ENCODE results near the gene SGIP1. TPM values are rescaled to one million over a fixed set of nuclear protein-coding genes. Genes with fewer than 3 reads are reported as not detected.

Gene SGIP1
- total and polyA plus RNA-seq, 2 of the 4 experiments (the other 2 are of a cell fraction) = 27.1 to 42.7 TPM

DNA sequence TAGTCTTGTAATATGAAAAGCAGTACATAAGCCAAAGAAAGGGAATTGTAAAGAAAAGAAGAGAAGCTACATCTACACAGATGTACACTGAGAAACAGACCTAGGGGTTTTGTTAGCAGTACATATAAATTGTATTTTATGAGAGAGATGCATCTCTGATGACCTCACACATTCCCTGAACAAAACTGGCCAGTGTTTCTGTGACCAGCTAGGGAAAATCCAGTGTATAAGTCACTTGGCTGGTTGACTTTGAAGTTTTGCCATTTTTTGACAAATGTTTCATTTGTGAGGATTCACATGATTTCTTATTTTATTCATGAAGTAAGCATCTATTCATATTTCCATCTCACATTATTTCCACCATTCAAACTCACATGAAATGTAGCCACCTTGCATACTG is 190.0 kb downstream of the SGIP1 start:
- Histone ChIP-seq H3K18ac (ENCODE audit: low read depth, low read length) (no peak overlapping the region), H2BK20ac (ENCODE audit: low read depth, low read length) (no peak overlapping the region), H3K9ac (ENCODE audit: low read depth, low read length) (no peak overlapping the region), H4K8ac (ENCODE audit: low read depth in 2 of 2, low read length in 2 of 2) (no peak overlapping the region), H3K27ac (ENCODE audit: insufficient read depth, low read length) (no peak overlapping the region), H3K4me3 (ENCODE audit: insufficient read depth, low read depth, low read length) (no peak overlapping the region), H2BK120ac (ENCODE audit: low read depth, low read length) (no peak overlapping the region), H3K9me1 (ENCODE audit: insufficient read depth, low read length) (peaks cover 6% of the 10 kb centered on the region; the same call in 1 of the 2 replicates), H3K27me3 (ENCODE audit: control insufficient read depth, insufficient read depth, low read length) (no peaks in the 10 kb centered on the region), H3K4ac (ENCODE audit: low read depth, low read length) (no peak overlapping the region), H3K9me3 (ENCODE audit: control insufficient read depth, insufficient read depth, low read length) (no peaks in the 10 kb centered on the region), H3K56ac (ENCODE audit: extremely low read depth, insufficient read depth, low read length) (no peak overlapping the region), H2AK9ac (replicated peaks; ENCODE audit: low read depth, low read length, poor library complexity) (no peak overlapping the region), H3K4me2 (ENCODE audit: low read depth, low read length) (no peak overlapping the region), H2AFZ (replicated peaks; ENCODE audit: low read length, poor library complexity) (no peak overlapping the region), H4K5ac (ENCODE audit: low read depth, low read length) (no peak overlapping the region), H3K23ac (ENCODE audit: low read depth, low read length) (no peak overlapping the region), H2AK5ac (ENCODE audit: low read depth, low read length) (no peak overlapping the region), H3K79me1 (ENCODE audit: low read depth in 1 of 2, low read length in 2 of 2) (no peaks in the 10 kb centered on the region; a peak in 1 of 4 replicates), H2BK15ac (ENCODE audit: low read depth, low read length) (no peak overlapping the region), H4K91ac (ENCODE audit: insufficient read depth, low read depth, low read length) (no peak overlapping the region), H3K4me1 (ENCODE audit: control insufficient read depth, insufficient read depth, low read length) (no peaks in the 10 kb centered on the region), H2BK5ac (ENCODE audit: low read depth, low read length, poor library complexity, severe bottlenecking) (no peak overlapping the region), H3K14ac (replicated peaks; ENCODE audit: low read depth, low read length) (no peak overlapping the region), H3K36me3 (ENCODE audit: control insufficient read depth, insufficient read depth, low read length) (peaks cover 20% of the 10 kb centered on the region), H4K20me1 (ENCODE audit: insufficient read depth, low read length) (peaks cover 6% of the 10 kb centered on the region)
- CTCF ChIA-PET = no interaction called here
- intact Hi-C loops (cut with micrococcal nuclease) = loop anchor here (10.0 kb wide), 2 partner anchors 469 to 769 kb away; no protein-coding TSS in a partner anchor
- DNase-seq (peak; percentile 72), ATAC-seq (ENCODE audit: low read depth) (peak; percentile 28; the same call in 1 of the 2 replicates)
- TF ChIP-seq RAD21 (IDR thresholded peaks at IDR 0.05; ENCODE audit: low read length) (no peak), RCOR1 (IDR thresholded peaks at IDR 0.05; ENCODE audit: insufficient replicate concordance, low read length) (no peak), SMC3 (IDR thresholded peaks at IDR 0.05; ENCODE audit: low read depth, low read length) (no peak), RFX5 (IDR thresholded peaks at IDR 0.05; ENCODE audit: low read depth, low read length) (no peak)
- in situ Hi-C loops (cut with MboI; ENCODE audit: low sequenced_read_pairs) = loop anchor here (25.0 kb wide), 1 partner anchor 762 kb away; no protein-coding TSS in a partner anchor
- POLR2A ChIA-PET (ENCODE audit: unreplicated experiment) = no interaction called here
- no TSS peak for BruUV-seq (replicated peaks)
- dilution Hi-C loops (cut with HindIII; ENCODE audit: low sequenced_read_pairs, unreplicated experiment) = no loop called here

Measured in IMR-90 (cell line).